HepG2 (cell line): Measurements from ENCODE around the gene NPW. TPM values are rescaled to one million over a fixed set of nuclear protein-coding genes. Genes with fewer than 3 reads are reported as not detected.
A peak's percentile ranks its signal among the peaks of the same experiment; 100 is the strongest.

Experiments used
- ATAC-seq: fragments of 200-7000 bp; cut with Tn5 transposase; 3 replicates; pipeline ENCODE4 v1.9.1; 2020; ENCODE audit warnings: mild to moderate bottlenecking, moderate library complexity
- BruUV-seq: library from RNA; stranded (reverse); fragments of 400-500 nt; replicated peaks from 2 replicates; lab custom pipeline; 2021; lab: Mats Ljungman, UMichigan
- CTCF ChIA-PET: fragments of 300-600 bp; formaldehyde crosslinking; extraction: SDS; loops from one replicate; lab custom pipeline; 2021; ENCODE audit warnings: low total read pairs, inconsistent platforms, low intra/inter-chr PET ratio; lab: Yijun Ruan, JAX
- POLR2A ChIA-PET: fragments of 350-600 bp; sonication (Branson Sonifier 250); formaldehyde crosslinking; loops from one replicate; lab custom pipeline; 2020; ENCODE audit warnings: antibody characterized with exemption, inconsistent platforms; lab: Yijun Ruan, JAX
- DNase-seq: peaks from one replicate; pipeline ENCODE4 v3.0.0-alpha.2; 2015; ENCODE audit warnings: low spot score
- FAIRE-seq: peaks from 3 replicates; lab custom pipeline; 2011; peaks lifted over from hg19 to GRCh38; lab: Jason Lieb, UNC
- H2AFZ ChIP-seq: one replicate; pipeline ENCODE4 v1.6.1; 2011; ENCODE audit warnings: low read length, inconsistent platforms
- H3K27ac ChIP-seq: fragments of 300-600 bp; 3 replicates; pipeline ENCODE4 v1.8.0; 2011; ENCODE audit warnings: mixed run types, mild to moderate bottlenecking, mixed read lengths, low read length, inconsistent platforms; ENCODE audit not compliant: insufficient read depth; ENCODE audit errors: extremely low read length
- H3K27me3 ChIP-seq, 2 experiments: fragments of 200-600 bp in 1 of 2; 2 replicates in 1 of 2; 3 replicates in 1 of 2; pipeline versions ENCODE4 v1.6.0 to v1.8.0; 2011; ENCODE audit warnings: low read length in 2 of 2, mild to moderate bottlenecking in 2 of 2, moderate library complexity in 2 of 2, inconsistent platforms in 1 of 2; ENCODE audit not compliant: insufficient read depth in 2 of 2, control insufficient read depth in 1 of 2
- H3K36me3 ChIP-seq, 2 experiments: fragments of 200-600 bp in 1 of 2; replicated peaks in 1 of 2; 2 replicates in 1 of 2; 3 replicates in 1 of 2; pipeline versions ENCODE4 v1.5.1 to v1.8.0; 2011; ENCODE audit warnings: low read length in 2 of 2, inconsistent platforms in 1 of 2; ENCODE audit not compliant: insufficient read depth in 2 of 2, control insufficient read depth in 1 of 2
- H3K4me1 ChIP-seq: 2 replicates; pipeline ENCODE4 v1.5.1; 2012; ENCODE audit warnings: low read length, inconsistent platforms; ENCODE audit not compliant: insufficient read depth
- H3K4me2 ChIP-seq: 2 replicates; pipeline ENCODE4 v1.6.0; 2011; ENCODE audit warnings: low read depth, low read length, inconsistent platforms
- H3K4me3 ChIP-seq, 3 experiments: fragments of 200-600 bp in 1 of 3; sonication (generic), shearing (Covaris generic) in 1 of 3; replicated peaks in 1 of 3; 2 replicates each; pipeline ENCODE4 v1.5.1; 2011 to 2016; ENCODE audit warnings: low read length in 3 of 3, inconsistent platforms in 2 of 3, low read depth in 2 of 3, mild to moderate bottlenecking in 2 of 3, control low read depth in 1 of 3, mixed read lengths in 1 of 3; ENCODE audit not compliant: insufficient read depth in 1 of 3
- H3K79me2 ChIP-seq: one replicate; pipeline ENCODE4 v1.6.1; 2011; ENCODE audit warnings: low read length, inconsistent platforms; ENCODE audit not compliant: insufficient read depth
- H3K9ac ChIP-seq: 2 replicates; pipeline ENCODE4 v1.6.0; 2011; ENCODE audit warnings: mild to moderate bottlenecking, low read depth, low read length, inconsistent platforms; ENCODE audit not compliant: insufficient read depth
- H3K9me3 ChIP-seq: 2 replicates; pipeline ENCODE4 v1.5.1; 2012; ENCODE audit warnings: mild to moderate bottlenecking, low read length
- H4K20me1 ChIP-seq: 2 replicates; pipeline ENCODE4 v1.6.0; 2011; ENCODE audit warnings: inconsistent platforms, mild to moderate bottlenecking, low read length, moderate library complexity; ENCODE audit not compliant: insufficient read depth
- AGO1 ChIP-seq: fragments of 200-400 bp; formaldehyde crosslinking; IDR thresholded peaks from 2 replicates; pipeline ENCODE4 v1.6.1; 2017; ENCODE audit warnings: mild to moderate bottlenecking, low read depth, low read length, moderate library complexity; ENCODE audit not compliant: poor library complexity, severe bottlenecking
- AGO2 ChIP-seq: fragments of 200-400 bp; formaldehyde crosslinking; optimal IDR thresholded peaks from 2 replicates; pipeline ENCODE3; 2017; ENCODE audit warnings: mild to moderate bottlenecking, low read depth, low read length, moderate library complexity
- AKAP8 ChIP-seq: sonication (generic); formaldehyde crosslinking; IDR thresholded peaks from 2 replicates; pipeline ENCODE4 v1.5.1; 2020; ENCODE audit warnings: mild to moderate bottlenecking, missing genetic modification reagents
- FOXA1 ChIP-seq, 2 experiments: fragments of 450-650 bp in 1 of 2; sonication (generic) in 1 of 2; formaldehyde crosslinking in 1 of 2; IDR thresholded peaks; 2 replicates each; pipeline versions ENCODE4 v1.4.0 to v1.6.1; 2016 to 2020; ENCODE audit warnings: missing genetic modification reagents in 1 of 2
- HDAC2 ChIP-seq: sonication (generic); formaldehyde crosslinking; IDR thresholded peaks from 2 replicates; pipeline ENCODE4 v1.4.0; 2020; ENCODE audit warnings: missing genetic modification reagents
- ZNF367 ChIP-seq: sonication (generic); formaldehyde crosslinking; IDR thresholded peaks from 2 replicates; pipeline ENCODE4 v1.4.0; 2020; ENCODE audit warnings: missing genetic modification reagents, borderline replicate concordance
- ZNF703 ChIP-seq: sonication (generic); formaldehyde crosslinking; IDR thresholded peaks from 2 replicates; pipeline ENCODE4 v1.5.1; 2020; ENCODE audit warnings: missing genetic modification reagents, mild to moderate bottlenecking, moderate library complexity, borderline replicate concordance
- WGBS: methylation state at CpG from one replicate; pipeline ENCODE4 v1.1.6; 2017; ENCODE audit warnings: low lambda C conversion rate; 5-methylcytosine and 5-hydroxymethylcytosine counted together
- in situ Hi-C: cut with HindIII; loops from 2 replicates; pipeline ENCODE4 v1.10.0; 2017; ENCODE audit warnings: low pct_unique_long_range_greater_than_20kb; ENCODE audit not compliant: extremely low pct_ligation_motif_present
- intact Hi-C: fragments of 100-400 bp; cut with micrococcal nuclease; formaldehyde crosslinking; loops from one replicate; pipeline ENCODE4 v1.10.0; 2022; ENCODE audit not compliant: unreplicated experiment
- polyA plus RNA-seq, 8 experiments: library from polyadenylated mRNA; depleted of rRNA in 3 of 8; stranded (reverse) in 7 of 8; unstranded in 1 of 8; fragments of >200 nt; fragmentation: Illumina TruSeq in 4 of 8; extraction: Trizol in 4 of 8; gene quantifications; 2 replicates each; pipeline versions ENCODE4 v1.2.1 to v1.2.3, GENCODE V29; 2011 to 2016; ENCODE audit warnings: low read depth in 4 of 8, missing spikeins in 1 of 8, mixed read lengths in 1 of 8; ENCODE audit not compliant: insufficient read depth in 1 of 8
- total RNA-seq, 5 experiments: library from RNA; depleted of rRNA; stranded (reverse); fragments of >200 nt; fragmentation: Illumina TruSeq; extraction: Trizol; gene quantifications; 2 replicates each; pipeline ENCODE4 v1.2.3, GENCODE V29; 2016; ENCODE audit warnings: low read depth in 1 of 5
- TF ChIP-seq, protein P1 (sequence below): sonication (generic); formaldehyde crosslinking; IDR thresholded peaks from 2 replicates; pipeline ENCODE4 v1.4.0; 2020; ENCODE audit warnings: missing genetic modification reagents, borderline replicate concordance
- TF ChIP-seq, protein P2 (sequence below): sonication (generic); IDR thresholded peaks from 2 replicates; pipeline ENCODE4 v1.6.1; 2016; ENCODE audit warnings: low read depth, borderline replicate concordance
- TF ChIP-seq, protein P3 (sequence below): sonication (generic); formaldehyde crosslinking; IDR thresholded peaks from 2 replicates; pipeline ENCODE4 v1.5.1; 2020; ENCODE audit warnings: mild to moderate bottlenecking, missing genetic modification reagents, moderate library complexity

The NPW gene
- total and polyA plus RNA-seq, 2 of the 13 experiments (the other 11 are each of a cell fraction or from before 2014, with no cell fraction given), result 0.24 to 0.97 TPM

DNA sequence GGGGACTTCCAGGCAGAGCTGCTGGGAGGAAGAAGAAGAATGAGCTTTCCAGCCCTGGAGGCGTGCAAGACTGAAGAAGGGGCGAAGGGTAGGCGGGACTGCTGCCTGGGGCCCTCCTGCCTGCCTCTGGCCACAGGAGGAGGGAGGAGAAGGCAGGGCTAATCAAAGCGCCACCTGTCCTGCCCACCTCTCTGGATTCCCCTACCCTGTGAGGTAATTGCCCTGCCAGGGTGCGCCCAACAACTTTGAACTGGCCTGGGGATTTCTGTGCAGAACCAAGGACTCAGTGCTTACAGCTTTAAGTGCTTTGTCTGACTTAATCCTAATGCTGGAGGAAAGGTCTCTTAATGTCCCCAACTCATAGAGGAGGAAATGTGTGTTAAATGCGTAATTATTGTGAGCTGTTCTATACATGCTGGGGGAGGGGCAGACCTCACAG is 38.2 kb upstream of the NPW start, which contains the start of gene NOXO1:
Gene NOXO1, minus strand, starts transcription at position 72 of the 439 bp plus-strand sequence. CDS start 290 bp downstream, outside the sequence.
- 89% methylated on average over 6 of the region's 6 CpGs for WGBS
- H3K36me3 ChIP-seq, result peaks cover 14 to 22% of the 10 kb centered on the region in 2 experiments; a peak in 4 of 5 replicates
- 0 out of 2 replicates have a peak within 1 kb of the TSS, but pooled peaks have one; percentile 4 for H3K9ac ChIP-seq
- no peaks in the 10 kb centered on the region for H3K27me3 ChIP-seq
- BruUV-seq, result no TSS peak
- DNase-seq (no peak), FAIRE-seq (no peak), ATAC-seq (no peak)
- no peak within 1 kb of the TSS for H3K27ac ChIP-seq
- no peak within 1 kb of the TSS for H3K4me3 ChIP-seq
- H3K4me1 ChIP-seq, result peaks cover 37% of the 10 kb centered on the region
- ChIA-PET POLR2A (interaction anchor here (0.7 to 6.8 kb wide), 4 partner anchors 17 to 41 kb away, joined by 3 to 62 read pairs (median 3); partner anchors contain the start of gene RPS2), CTCF (no interaction called here)
- H3K4me2 ChIP-seq, result no peak within 1 kb of the TSS
- TF ChIP-seq ZNF703 (CRISPR knock-in tag) (no peak), FOXA1 (IDR thresholded peaks at IDR 0.05) (no peak), FOXA1 (CRISPR knock-in tag; IDR thresholded peaks at IDR 0.05) (no peak), HDAC2 (no peak)
- TF ChIP-seq, protein P1, sequence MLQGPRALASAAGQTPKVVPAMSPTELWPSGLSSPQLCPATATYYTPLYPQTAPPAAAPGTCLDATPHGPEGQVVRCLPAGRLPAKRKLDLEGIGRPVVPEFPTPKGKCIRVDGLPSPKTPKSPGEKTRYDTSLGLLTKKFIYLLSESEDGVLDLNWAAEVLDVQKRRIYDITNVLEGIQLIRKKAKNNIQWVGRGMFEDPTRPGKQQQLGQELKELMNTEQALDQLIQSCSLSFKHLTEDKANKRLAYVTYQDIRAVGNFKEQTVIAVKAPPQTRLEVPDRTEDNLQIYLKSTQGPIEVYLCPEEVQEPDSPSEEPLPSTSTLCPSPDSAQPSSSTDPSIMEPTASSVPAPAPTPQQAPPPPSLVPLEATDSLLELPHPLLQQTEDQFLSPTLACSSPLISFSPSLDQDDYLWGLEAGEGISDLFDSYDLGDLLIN (CRISPR knock-in tag), result no peak
- H3K9me3 ChIP-seq, result no peaks in the 10 kb centered on the region
- in situ Hi-C loops, result no loop called here
- H2AFZ ChIP-seq, result no peak within 1 kb of the TSS
- H4K20me1 ChIP-seq, result no peaks in the 10 kb centered on the region
- peaks cover 13% of the 10 kb centered on the region for H3K79me2 ChIP-seq
- intact Hi-C loops, result no loop called here

DNA sequence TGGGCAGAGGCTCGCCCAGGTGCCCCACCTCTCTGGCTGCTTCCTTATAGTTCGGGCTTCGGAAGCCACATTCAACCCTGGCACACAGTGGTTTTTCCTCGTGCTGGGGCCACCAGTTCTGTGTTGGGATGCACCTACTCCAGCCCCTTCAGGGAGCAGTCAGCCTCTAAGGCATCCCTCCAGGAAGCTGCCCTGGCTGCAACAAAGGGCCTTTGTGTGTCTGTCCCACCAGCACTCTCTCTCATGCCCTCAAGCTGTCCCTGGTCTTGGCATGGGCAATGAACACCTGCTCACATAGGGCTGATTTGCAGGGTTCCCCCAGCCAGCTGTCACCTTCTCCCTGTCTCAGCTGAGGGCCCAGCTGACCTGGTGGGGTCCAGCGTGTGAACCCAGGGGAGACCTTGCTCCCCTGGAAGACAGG is 37.6 kb upstream of the NPW start:
- CTCF ChIA-PET, result no interaction called here
- no peak for TF ChIP-seq ZNF367 (CRISPR knock-in tag)
- TF ChIP-seq, protein P2, sequence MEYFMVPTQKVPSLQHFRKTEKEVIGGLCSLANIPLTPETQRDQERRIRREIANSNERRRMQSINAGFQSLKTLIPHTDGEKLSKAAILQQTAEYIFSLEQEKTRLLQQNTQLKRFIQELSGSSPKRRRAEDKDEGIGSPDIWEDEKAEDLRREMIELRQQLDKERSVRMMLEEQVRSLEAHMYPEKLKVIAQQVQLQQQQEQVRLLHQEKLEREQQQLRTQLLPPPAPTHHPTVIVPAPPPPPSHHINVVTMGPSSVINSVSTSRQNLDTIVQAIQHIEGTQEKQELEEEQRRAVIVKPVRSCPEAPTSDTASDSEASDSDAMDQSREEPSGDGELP, result peak; percentile 23; the same call in 1 of the 2 replicates
- TF ChIP-seq, protein P3, sequence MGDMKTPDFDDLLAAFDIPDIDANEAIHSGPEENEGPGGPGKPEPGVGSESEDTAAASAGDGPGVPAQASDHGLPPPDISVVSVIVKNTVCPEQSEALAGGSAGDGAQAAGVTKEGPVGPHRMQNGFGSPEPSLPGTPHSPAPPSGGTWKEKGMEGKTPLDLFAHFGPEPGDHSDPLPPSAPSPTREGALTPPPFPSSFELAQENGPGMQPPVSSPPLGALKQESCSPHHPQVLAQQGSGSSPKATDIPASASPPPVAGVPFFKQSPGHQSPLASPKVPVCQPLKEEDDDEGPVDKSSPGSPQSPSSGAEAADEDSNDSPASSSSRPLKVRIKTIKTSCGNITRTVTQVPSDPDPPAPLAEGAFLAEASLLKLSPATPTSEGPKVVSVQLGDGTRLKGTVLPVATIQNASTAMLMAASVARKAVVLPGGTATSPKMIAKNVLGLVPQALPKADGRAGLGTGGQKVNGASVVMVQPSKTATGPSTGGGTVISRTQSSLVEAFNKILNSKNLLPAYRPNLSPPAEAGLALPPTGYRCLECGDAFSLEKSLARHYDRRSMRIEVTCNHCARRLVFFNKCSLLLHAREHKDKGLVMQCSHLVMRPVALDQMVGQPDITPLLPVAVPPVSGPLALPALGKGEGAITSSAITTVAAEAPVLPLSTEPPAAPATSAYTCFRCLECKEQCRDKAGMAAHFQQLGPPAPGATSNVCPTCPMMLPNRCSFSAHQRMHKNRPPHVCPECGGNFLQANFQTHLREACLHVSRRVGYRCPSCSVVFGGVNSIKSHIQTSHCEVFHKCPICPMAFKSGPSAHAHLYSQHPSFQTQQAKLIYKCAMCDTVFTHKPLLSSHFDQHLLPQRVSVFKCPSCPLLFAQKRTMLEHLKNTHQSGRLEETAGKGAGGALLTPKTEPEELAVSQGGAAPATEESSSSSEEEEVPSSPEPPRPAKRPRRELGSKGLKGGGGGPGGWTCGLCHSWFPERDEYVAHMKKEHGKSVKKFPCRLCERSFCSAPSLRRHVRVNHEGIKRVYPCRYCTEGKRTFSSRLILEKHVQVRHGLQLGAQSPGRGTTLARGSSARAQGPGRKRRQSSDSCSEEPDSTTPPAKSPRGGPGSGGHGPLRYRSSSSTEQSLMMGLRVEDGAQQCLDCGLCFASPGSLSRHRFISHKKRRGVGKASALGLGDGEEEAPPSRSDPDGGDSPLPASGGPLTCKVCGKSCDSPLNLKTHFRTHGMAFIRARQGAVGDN, result peak; percentile 6; the same call in 1 of the 2 replicates
- peak; percentile 34; the same call in 1 of the 2 replicates for TF ChIP-seq AKAP8 (CRISPR knock-in tag)
- TF ChIP-seq AGO1, result peak; percentile 63
- TF ChIP-seq AGO2, result peak; percentile 63

More for the DNA sequence above, 37.6 kb upstream of the NPW start:
- peaks cover 43% of the 10 kb centered on the region for H3K4me1 ChIP-seq
- in situ Hi-C loops, result no loop called here
- H3K4me2 ChIP-seq, result no peak overlapping the region
- ATAC-seq (peak; percentile 3; the same call in 1 of the 3 replicates), DNase-seq (peak; percentile 41), FAIRE-seq (no peak)
- 0 out of 2 replicates have a peak overlapping the region, but pooled peaks have one; percentile 4 for H3K9ac ChIP-seq
- H2AFZ ChIP-seq, result no peak overlapping the region
- H3K9me3 ChIP-seq, result no peaks in the 10 kb centered on the region
- no TSS peak for BruUV-seq
- H4K20me1 ChIP-seq, result no peaks in the 10 kb centered on the region
- WGBS, result no CpG with 5 or more reads among the region's 5 CpGs
- POLR2A ChIA-PET, result interaction anchor here (1.0 to 6.8 kb wide), 4 partner anchors 12 to 42 kb away, joined by 3 to 62 read pairs (median 4); partner anchors contain the start of gene RPS2
- H3K79me2 ChIP-seq, result peaks cover 13% of the 10 kb centered on the region
- H3K36me3 ChIP-seq, result peaks cover 15 to 22% of the 10 kb centered on the region in 2 experiments; a peak in 4 of 5 replicates
- intact Hi-C loops, result no loop called here
- no peak overlapping the region for H3K27ac ChIP-seq
- no peak overlapping the region for H3K4me3 ChIP-seq
- H3K27me3 ChIP-seq, result no peaks in the 10 kb centered on the region
